IMR-90 (cell line): ENCODE results near the gene CSGALNACT2.

Source experiments
- BHLHE40 ChIP-seq: fragments of 150-350 bp; IDR thresholded peaks from 2 replicates; pipeline ENCODE4 v1.6.1; 2016; ENCODE audit warnings: mild to moderate bottlenecking, low read depth, low read length
- CTCF ChIP-seq: conservative IDR thresholded peaks from 2 replicates; pipeline ENCODE4 v1.5.1; 2012; ENCODE audit warnings: mild to moderate bottlenecking, low read depth, low read length, improper control_type of control experiment
- POLR2A ChIP-seq: IDR thresholded peaks from 2 replicates; pipeline ENCODE4 v1.6.1; 2012; ENCODE audit warnings: mild to moderate bottlenecking, low read depth, low read length
- RAD21 ChIP-seq: IDR thresholded peaks from 2 replicates; pipeline ENCODE4 v1.6.1; 2012; ENCODE audit warnings: low read length, improper control_type of control experiment

GRCh38 chr10:43214071-43214955 is 76.1 kb downstream of the CSGALNACT2 start:
- no peak for TF ChIP-seq BHLHE40
- no peak for TF ChIP-seq POLR2A
- TF ChIP-seq CTCF, result no peak
- TF ChIP-seq RAD21, result no peak
